SK-N-SH treated with all-trans-retinoic acid at 6 μM for 48 hours (cell line): ENCODE data around the gene CORO2A.

Source experiments
- ATAC-seq: fragments of 200-7000 bp; cut with Tn5 transposase; 3 replicates; pipeline ENCODE4 v1.9.1; 2020; ENCODE audit warnings: mild to moderate bottlenecking, moderate library complexity
- BACH2 ChIP-seq: fragments of 250-450 bp; sonication (Bioruptor Pico); IDR thresholded peaks from 2 replicates; pipeline ENCODE4 v1.9.0; 2021; ENCODE audit warnings: mild to moderate bottlenecking, borderline replicate concordance
- CSDC2 ChIP-seq: fragments of 250-450 bp; sonication (Bioruptor Pico); IDR thresholded peaks from 2 replicates; pipeline ENCODE4 v1.5.0; 2020; ENCODE audit warnings: mild to moderate bottlenecking, moderate library complexity
- ESRRG ChIP-seq: fragments of 250-450 bp; sonication (Bioruptor Pico); IDR thresholded peaks from 2 replicates; pipeline ENCODE4 v1.6.1; 2021; ENCODE audit warnings: mild to moderate bottlenecking
- GLIS3 ChIP-seq: fragments of 250-450 bp; sonication (Bioruptor Pico); IDR thresholded peaks from 2 replicates; pipeline ENCODE4 v1.5.0; 2020; ENCODE audit warnings: mild to moderate bottlenecking, moderate library complexity
- ISL1 ChIP-seq: fragments of 250-450 bp; sonication (Bioruptor Pico); IDR thresholded peaks from 2 replicates; pipeline ENCODE4 v2.1.2; 2022; ENCODE audit warnings: mild to moderate bottlenecking, moderate library complexity
- OSR1 ChIP-seq: fragments of 250-450 bp; sonication (Bioruptor Pico); IDR thresholded peaks from 2 replicates; pipeline ENCODE4 v1.8.0; 2022; ENCODE audit warnings: moderate library complexity, mild to moderate bottlenecking, inconsistent platforms
- PPARA ChIP-seq: fragments of 250-450 bp; sonication (Bioruptor Pico); IDR thresholded peaks from 2 replicates; pipeline ENCODE4 v1.5.0; 2020; ENCODE audit warnings: mild to moderate bottlenecking, borderline replicate concordance
- SNAI2 ChIP-seq: fragments of 250-450 bp; sonication (Bioruptor Pico); IDR thresholded peaks from 2 replicates; pipeline ENCODE4 v1.5.0; 2020; ENCODE audit warnings: mild to moderate bottlenecking, moderate library complexity
- TCF4 ChIP-seq: fragments of 250-450 bp; sonication (Bioruptor Pico); IDR thresholded peaks from 2 replicates; pipeline ENCODE4 v1.8.0; 2021; ENCODE audit warnings: mild to moderate bottlenecking, moderate library complexity, borderline replicate concordance
- TOX ChIP-seq: fragments of 250-450 bp; sonication (Bioruptor Pico); IDR thresholded peaks from 2 replicates; pipeline ENCODE4 v1.8.0; 2021; ENCODE audit warnings: mild to moderate bottlenecking, moderate library complexity, borderline replicate concordance
- ZFP3 ChIP-seq: fragments of 250-450 bp; sonication (Bioruptor Pico); IDR thresholded peaks from 2 replicates; pipeline ENCODE4 v1.5.0; 2020; ENCODE audit warnings: mild to moderate bottlenecking, moderate library complexity
- ZFP30 ChIP-seq: fragments of 450-650 bp; formaldehyde crosslinking; IDR thresholded peaks from 2 replicates; pipeline ENCODE4 v1.5.0; 2022; ENCODE audit warnings: mild to moderate bottlenecking, moderate library complexity
- ZNF565 ChIP-seq: fragments of 450-650 bp; formaldehyde crosslinking; conservative IDR thresholded peaks from 2 replicates; pipeline ENCODE4 v1.5.0; 2020; ENCODE audit warnings: low read depth, mild to moderate bottlenecking, moderate library complexity
- ZNF70 ChIP-seq: fragments of 450-650 bp; formaldehyde crosslinking; IDR thresholded peaks from 2 replicates; pipeline ENCODE4 v1.5.0; 2020; ENCODE audit warnings: mild to moderate bottlenecking, moderate library complexity
- ZNF8 ChIP-seq: fragments of 450-650 bp; formaldehyde crosslinking; IDR thresholded peaks from 2 replicates; pipeline ENCODE4 v1.5.0; 2020; ENCODE audit warnings: mild to moderate bottlenecking, moderate library complexity
- TF ChIP-seq, protein P1 (sequence below): fragments of 250-450 bp; sonication (Bioruptor Pico); IDR thresholded peaks from 2 replicates; pipeline ENCODE4 v1.5.1; 2020; ENCODE audit warnings: low read depth, mild to moderate bottlenecking, moderate library complexity
- TF ChIP-seq, protein P2 (sequence below): fragments of 250-450 bp; sonication (Bioruptor Pico); IDR thresholded peaks from 2 replicates; pipeline ENCODE4 v1.8.0; 2021; ENCODE audit warnings: low read depth, mild to moderate bottlenecking, moderate library complexity, borderline replicate concordance
- TF ChIP-seq, protein P3 (sequence below): fragments of 250-450 bp; sonication (Bioruptor Pico); IDR thresholded peaks from 2 replicates; pipeline ENCODE4 v1.5.1; 2021; ENCODE audit warnings: mild to moderate bottlenecking, moderate library complexity
- TF ChIP-seq, protein P4 (sequence below): fragments of 250-450 bp; sonication (Bioruptor Pico); IDR thresholded peaks from 2 replicates; pipeline ENCODE4 v1.8.0; 2020; ENCODE audit warnings: mild to moderate bottlenecking, moderate library complexity, borderline replicate concordance

CORO2A gene

DNA sequence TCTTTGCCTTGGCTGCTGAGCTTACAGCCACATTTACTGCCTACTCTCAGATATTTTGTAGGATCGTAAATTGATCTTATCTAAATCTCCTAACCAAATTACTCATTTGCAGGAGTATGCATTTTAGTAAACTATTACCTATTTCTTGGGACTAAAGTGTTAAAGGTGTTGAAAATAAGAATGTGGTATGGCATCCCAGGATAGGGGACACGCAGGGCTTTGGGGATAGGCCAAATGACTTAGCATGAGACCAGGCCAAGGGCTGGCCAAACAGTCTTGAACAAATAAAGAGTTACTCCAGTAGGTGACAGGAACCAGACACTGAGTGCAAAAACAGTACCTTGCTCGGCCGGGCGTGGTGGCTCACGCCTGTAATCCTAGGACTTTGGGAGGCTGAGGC, 37.9 kb upstream of the CORO2A start:
- no peak for ATAC-seq
- TF ChIP-seq TCF4 (CRISPR knock-in tag) (no peak), SNAI2 (CRISPR knock-in tag) (no peak), CSDC2 (CRISPR knock-in tag) (no peak), ZFP3 (CRISPR knock-in tag) (no peak)
- TF ChIP-seq, protein P1, sequence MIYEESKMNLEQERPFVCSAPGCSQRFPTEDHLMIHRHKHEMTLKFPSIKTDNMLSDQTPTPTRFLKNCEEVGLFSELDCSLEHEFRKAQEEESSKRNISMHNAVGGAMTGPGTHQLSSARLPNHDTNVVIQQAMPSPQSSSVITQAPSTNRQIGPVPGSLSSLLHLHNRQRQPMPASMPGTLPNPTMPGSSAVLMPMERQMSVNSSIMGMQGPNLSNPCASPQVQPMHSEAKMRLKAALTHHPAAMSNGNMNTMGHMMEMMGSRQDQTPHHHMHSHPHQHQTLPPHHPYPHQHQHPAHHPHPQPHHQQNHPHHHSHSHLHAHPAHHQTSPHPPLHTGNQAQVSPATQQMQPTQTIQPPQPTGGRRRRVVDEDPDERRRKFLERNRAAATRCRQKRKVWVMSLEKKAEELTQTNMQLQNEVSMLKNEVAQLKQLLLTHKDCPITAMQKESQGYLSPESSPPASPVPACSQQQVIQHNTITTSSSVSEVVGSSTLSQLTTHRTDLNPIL = no peak

DNA sequence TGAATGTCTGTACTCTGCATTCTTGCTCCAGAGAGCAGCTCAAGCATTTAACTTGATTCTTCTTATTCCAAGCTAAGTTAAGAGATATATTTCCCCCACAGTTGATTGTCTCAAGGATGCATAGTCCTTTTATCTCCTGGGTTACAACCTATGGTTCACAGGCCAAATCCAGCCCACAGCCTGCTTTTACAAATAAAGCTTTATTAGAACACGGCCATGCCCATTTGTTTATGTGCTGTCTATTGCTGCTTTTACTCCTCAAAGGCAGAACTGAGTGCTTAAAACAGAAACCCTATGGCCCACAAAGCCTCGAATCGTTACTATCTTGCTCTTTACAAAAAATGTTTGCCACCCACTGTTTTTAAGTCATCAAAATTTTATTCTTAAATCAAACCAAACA, 37.2 kb upstream of the CORO2A start:
- no peak for ATAC-seq
- no peak for TF ChIP-seq ZNF8
- TF ChIP-seq, protein P2, sequence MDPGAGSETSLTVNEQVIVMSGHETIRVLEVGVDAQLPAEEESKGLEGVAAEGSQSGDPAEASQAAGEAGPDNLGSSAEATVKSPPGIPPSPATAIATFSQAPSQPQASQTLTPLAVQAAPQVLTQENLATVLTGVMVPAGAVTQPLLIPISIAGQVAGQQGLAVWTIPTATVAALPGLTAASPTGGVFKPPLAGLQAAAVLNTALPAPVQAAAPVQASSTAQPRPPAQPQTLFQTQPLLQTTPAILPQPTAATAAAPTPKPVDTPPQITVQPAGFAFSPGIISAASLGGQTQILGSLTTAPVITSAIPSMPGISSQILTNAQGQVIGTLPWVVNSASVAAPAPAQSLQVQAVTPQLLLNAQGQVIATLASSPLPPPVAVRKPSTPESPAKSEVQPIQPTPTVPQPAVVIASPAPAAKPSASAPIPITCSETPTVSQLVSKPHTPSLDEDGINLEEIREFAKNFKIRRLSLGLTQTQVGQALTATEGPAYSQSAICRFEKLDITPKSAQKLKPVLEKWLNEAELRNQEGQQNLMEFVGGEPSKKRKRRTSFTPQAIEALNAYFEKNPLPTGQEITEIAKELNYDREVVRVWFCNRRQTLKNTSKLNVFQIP (CRISPR knock-in tag) = no peak
- TF ChIP-seq ZNF565 (CRISPR knock-in tag) = no peak
- TF ChIP-seq, protein P3, sequence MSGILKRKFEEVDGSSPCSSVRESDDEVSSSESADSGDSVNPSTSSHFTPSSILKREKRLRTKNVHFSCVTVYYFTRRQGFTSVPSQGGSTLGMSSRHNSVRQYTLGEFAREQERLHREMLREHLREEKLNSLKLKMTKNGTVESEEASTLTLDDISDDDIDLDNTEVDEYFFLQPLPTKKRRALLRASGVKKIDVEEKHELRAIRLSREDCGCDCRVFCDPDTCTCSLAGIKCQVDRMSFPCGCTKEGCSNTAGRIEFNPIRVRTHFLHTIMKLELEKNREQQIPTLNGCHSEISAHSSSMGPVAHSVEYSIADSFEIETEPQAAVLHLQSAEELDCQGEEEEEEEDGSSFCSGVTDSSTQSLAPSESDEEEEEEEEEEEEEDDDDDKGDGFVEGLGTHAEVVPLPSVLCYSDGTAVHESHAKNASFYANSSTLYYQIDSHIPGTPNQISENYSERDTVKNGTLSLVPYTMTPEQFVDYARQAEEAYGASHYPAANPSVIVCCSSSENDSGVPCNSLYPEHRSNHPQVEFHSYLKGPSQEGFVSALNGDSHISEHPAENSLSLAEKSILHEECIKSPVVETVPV (CRISPR knock-in tag) = no peak
- no peak for TF ChIP-seq OSR1 (CRISPR knock-in tag)

DNA sequence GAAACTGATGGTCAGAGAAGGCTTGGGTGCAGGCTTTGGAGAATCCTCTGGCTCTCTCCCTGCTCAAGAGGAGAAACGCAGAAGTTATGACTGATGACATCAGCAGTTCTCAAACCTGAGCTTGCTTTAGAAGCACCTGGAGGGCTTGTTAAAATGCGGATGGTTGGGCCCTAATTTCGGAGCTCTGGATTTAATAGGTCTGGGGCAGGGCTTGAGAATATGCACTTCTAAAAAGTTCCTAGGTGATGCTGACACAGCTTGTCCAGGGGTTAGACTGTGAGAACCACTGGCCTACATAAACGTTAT, 36.6 kb upstream of the CORO2A start:
- ATAC-seq = no peak
- TF ChIP-seq ESRRG (CRISPR knock-in tag) (no peak), ZNF565 (CRISPR knock-in tag) (no peak), GLIS3 (CRISPR knock-in tag) (no peak), TOX (CRISPR knock-in tag) (no peak), BACH2 (CRISPR knock-in tag) (no peak), TCF4 (CRISPR knock-in tag) (no peak), ZFP3 (CRISPR knock-in tag) (no peak), PPARA (CRISPR knock-in tag) (no peak), CSDC2 (CRISPR knock-in tag) (no peak), ISL1 (no peak), ZFP30 (no peak), OSR1 (CRISPR knock-in tag) (no peak), ZNF70 (no peak), SNAI2 (CRISPR knock-in tag) (no peak)
- TF ChIP-seq, protein P1 = no peak
- TF ChIP-seq, protein P3 (CRISPR knock-in tag) = no peak
- TF ChIP-seq, protein P4, sequence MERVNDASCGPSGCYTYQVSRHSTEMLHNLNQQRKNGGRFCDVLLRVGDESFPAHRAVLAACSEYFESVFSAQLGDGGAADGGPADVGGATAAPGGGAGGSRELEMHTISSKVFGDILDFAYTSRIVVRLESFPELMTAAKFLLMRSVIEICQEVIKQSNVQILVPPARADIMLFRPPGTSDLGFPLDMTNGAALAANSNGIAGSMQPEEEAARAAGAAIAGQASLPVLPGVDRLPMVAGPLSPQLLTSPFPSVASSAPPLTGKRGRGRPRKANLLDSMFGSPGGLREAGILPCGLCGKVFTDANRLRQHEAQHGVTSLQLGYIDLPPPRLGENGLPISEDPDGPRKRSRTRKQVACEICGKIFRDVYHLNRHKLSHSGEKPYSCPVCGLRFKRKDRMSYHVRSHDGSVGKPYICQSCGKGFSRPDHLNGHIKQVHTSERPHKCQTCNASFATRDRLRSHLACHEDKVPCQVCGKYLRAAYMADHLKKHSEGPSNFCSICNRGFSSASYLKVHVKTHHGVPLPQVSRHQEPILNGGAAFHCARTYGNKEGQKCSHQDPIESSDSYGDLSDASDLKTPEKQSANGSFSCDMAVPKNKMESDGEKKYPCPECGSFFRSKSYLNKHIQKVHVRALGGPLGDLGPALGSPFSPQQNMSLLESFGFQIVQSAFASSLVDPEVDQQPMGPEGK = no peak
- TF ChIP-seq, protein P2 (CRISPR knock-in tag) = no peak
